Inflammatory macrophage (primary cell): Measurements from ENCODE around the gene GPX7.

ENCODE experiments used
- DNase-seq, 2 donors: peaks; one replicate each; pipeline ENCODE4 v3.0.0-alpha.2; 2020 to 2022

The GPX7 gene

GRCh38 chr1:52631759-52632331 lies 29.7 kb downstream of the GPX7 start:
- DNase-seq: peak; percentile 33 to 34

DNA sequence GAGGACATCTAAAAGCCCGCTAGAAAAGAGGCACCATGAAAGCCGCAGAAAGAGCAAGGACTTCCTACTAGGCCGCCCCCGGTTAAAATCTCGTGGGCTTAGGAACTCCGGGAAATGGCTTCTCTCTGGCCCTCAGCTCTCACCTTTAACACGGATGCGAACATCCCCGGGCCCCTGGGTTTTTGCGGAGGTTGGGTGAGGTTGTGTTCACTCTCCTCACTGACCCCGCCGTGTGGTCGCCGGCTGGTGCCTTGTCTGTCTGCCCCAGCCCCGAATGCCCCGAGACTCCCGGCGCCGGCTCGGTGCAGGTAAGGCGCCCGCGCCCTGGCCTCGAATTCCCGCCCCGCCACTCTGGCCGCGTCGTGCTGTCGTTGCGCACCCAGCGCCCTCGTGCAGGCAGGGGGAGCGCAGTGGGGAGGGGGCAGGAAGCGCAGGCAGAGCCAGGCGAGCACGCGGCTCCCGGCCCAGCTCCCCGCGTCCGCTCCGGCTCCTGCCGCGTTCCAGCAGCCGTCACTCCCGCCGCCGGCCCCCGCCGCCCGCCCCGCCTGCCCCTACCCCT lies 30.6 kb downstream of the GPX7 start, which contains the start of gene SHISAL2A:
SHISAL2A (plus strand) TSS at position 437 of the 559 bp plus-strand sequence. CDS start 326 bp downstream, outside the sequence.
- DNase-seq: peak in 1 of 2 donors; percentile 8

GRCh38 chr1:52633291-52633754 lies 31.2 kb downstream of the GPX7 start:
- no peak for DNase-seq

GRCh38 chr1:52634111-52634510 lies 31.9 kb downstream of the GPX7 start:
- no peak for DNase-seq

DNA sequence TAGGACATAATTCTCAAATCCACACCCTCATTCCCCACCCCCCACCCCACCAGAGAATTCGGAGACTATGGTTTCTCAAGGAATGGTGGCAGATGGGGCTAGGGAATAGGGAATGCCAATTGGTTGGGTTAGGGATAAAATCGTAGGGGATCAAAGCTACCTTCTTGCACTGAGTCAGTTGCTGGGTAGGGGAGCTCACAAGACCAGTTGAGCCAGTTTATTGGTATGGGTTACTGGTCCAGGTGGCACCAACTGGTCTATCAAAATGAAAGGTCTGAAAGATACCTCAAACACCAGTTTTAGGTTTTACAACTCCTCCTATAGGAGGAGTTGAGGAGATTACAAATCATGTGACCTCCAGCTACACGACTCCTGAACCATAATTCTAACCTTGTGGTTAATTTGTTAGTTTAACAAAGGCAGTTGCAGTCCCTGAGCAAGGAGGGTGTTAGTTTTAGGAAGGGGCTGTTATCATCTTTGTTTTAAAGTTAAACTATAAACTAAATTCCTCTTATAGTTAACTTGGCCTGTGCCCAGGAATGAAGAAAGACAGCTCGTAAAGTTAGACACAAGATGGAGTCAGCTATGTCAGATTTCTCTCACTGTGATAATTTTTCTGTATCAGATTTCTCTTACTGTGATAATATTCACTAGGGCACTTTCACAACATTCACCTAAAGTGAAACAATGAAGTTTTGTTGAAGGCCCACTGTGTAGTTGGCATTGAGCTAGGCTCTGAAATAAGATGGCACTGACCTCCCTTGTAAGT lies 33.3 kb downstream of the GPX7 start:
- DNase-seq: no peak

DNA sequence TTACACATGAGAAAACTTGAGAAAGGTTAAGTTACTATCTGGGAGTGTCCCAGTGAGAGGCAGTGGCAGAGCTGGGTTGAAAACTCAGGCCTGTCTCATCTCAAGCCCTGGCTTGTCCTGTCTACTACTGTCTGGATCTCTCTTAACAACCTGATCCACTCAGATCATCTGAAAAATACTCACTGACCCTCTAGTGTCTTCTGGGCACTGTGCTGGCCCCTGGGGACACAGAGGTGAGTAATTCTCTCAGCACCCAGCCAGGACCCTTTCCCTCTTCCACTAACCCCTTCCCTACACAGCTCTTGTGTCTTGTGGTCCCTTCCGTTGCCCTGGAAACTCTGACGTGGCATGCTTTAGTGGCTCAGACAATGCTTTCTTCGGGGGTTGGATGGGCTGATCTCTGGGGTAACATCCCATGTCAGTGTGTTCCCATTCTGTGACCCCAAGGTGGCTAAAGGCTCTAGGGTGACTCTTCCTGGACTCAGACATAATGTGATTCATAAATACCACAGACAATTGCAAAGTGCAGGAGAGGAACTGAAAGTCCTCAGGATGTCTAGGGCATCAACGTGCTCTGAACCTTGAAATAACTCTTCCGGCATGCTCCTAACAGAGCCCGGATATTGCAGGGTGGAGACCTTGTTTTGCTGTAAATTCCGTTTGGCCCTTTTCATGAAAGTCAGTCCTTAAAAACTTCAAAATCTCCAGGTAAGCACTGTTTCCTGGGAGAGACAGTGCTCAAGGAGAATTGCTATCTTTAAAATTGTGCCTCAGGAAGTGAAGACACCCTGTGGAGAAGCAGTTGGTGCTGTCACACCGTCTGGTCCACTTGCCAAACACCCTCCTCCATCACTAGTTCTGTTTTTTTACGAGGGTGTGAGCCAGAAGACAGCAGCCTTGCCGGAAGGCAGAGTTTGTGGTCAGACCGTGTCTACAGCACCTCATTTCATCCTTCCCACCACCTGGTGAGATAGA lies 34.8 kb downstream of the GPX7 start:
- peak; percentile 69 to 83 for DNase-seq

DNA sequence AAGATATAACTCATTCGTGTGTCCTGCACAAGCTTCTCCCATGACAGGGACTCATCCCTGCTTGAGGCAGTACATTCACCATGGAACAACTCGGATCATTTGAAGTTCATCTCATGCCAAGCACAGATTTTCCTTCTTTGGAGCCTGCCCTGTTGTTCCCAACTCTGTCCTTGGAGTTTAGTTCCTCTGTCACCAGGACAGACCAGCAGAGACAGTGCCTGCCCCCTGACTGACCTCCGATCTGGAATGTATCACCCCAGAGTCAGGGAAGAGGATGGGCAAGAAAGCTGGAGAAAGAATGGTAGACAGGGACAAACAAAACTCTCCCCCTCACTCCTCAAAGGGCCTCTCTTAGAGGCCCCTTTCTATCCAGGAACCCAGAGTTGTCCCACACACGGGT lies 35.8 kb downstream of the GPX7 start:
- no peak for DNase-seq

DNA sequence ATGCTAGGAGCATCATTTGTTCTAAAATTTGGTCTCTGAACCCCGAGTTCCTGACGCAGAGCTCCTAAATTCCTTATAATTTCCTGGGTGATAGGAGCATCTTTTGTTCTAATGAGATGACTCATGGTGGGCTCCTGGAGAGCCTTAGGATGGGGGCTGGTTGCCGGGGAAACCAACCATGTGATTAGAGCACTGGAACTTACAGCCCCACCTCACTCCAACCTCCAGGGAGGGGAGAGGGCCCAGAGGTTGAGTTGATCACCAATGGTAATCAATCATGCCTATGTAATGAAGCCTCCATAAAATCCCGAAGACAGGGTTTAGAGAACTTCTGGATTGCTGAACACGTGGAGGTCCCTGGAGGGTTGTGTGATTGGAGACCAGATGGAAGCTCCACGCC lies 38.5 kb downstream of the GPX7 start:
- DNase-seq: no peak

GRCh38 chr1:52641307-52641706 lies 39.1 kb downstream of the GPX7 start:
- peak in 1 of 2 donors; percentile 27 for DNase-seq

DNA sequence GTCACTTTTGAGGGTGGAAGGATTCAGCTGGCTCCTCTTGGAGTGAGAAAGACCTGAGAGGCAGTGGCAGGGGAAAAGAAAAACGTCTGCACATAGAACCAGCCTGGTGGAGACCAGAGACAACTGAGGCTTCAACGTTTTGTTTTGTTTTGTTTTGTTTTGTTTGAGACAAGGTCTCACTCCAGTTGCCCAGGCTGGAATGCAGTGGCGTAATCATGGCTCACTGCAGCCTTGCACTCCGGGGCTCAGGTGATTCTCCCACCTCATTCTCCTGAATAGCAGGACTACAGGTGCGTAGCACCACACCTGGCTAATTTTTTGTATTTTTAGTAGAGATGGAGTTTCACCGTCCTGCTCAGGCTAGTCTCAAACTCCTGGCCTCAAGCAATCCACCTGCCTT lies 43.1 kb downstream of the GPX7 start:
- DNase-seq: no peak

DNA sequence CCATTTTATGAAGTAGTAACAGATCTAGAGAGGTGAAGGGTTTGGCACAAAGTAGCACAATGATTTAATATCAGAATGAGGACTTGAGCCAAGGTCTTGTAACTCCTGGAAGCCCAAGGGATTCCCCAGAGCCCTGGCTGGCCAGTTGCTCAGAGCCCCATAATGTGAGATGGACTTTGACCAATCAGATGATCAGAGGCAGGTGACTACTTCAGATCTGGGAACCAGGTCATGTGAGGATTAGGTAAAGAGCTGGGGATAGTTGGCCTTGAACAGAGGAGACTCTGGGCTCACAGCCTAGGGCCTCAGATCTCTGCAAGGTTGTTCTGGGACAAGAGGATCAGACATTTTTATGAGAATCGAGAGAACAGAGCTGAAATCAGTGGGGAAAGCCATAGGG lies 49.7 kb downstream of the GPX7 start:
- no peak for DNase-seq

- no peak for DNase-seq
These were observed 51.2 kb downstream of the GPX7 start for GRCh38 chr1:52653207-52653849.

GRCh38 chr1:52654063-52654462 lies 51.9 kb downstream of the GPX7 start:
- no peak for DNase-seq

DNA sequence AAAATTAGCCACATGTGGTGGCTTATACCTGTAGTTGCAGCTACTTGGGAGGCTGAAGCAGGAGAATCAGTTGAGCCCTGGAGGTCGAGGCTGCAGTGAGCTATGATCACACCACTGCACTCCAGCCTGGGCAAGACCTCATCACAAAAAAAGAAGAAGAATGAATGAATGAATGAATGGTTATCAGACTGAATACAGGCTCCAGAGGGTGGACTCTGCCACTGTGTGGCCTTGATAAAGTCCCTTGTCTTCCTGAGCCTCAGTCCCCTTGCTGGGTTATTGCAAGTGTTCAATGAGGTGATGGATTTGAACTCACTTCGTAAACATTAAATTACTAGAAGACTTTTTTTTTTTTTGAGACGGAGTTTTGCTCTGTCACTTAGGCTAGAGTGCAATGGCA lies 55.5 kb downstream of the GPX7 start:
- DNase-seq: no peak
